Stimulated activated CD8-positive, alpha-beta memory T cell treated with anti-CD3 and anti-CD28 coated beads, Interleukin-7, amount 100 ng/mL, for 4 hours (primary cell): Measurements from ENCODE around the gene PRSS56.

Experiments
- DNase-seq, 2 donors: peaks; one replicate each; pipeline ENCODE4 v3.0.0-alpha.2; 2020; ENCODE audit warnings: low read depth in 2 of 2

The PRSS56 gene

DNA sequence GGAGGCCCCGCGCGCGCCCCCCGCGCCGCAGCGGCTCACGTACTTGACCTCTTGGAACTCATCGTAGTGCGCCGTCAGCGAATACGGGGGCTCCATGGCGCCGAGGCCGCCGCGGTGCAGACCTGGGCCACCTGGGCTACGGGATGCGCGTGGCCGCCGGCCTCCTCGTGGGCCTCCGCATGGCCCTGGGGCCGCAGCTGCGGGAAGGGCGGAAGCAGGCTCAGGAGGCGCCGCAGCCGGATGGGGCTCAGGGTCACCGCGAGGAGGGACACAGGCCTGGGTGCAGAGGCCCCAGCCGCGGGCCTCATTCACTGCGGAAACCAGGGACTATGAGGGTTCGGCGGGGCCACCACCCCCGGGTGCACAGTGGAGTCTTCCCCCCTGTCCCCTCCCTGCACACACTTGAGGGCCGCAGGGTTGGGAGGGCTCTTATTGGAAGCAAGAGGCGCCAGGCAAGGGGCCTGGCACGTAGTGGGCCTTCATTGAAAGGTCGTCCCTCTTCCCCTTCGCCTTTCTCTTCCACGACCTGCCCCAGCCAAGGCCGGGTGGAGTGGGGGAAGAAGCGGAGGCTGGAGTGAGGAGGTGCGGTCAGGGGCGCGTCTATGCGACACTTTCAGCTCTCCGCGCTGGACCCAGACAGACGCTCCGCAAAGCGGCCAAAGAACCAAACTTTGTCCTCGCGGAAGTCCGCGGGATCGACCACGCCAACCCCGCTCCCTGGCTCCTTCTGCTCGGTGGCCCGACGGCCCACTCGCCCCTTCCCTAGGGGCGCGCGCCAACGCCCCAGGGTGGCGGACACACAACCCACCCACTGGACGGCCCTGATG, 33.4 kb upstream of the PRSS56 start:
- no peak for DNase-seq

DNA sequence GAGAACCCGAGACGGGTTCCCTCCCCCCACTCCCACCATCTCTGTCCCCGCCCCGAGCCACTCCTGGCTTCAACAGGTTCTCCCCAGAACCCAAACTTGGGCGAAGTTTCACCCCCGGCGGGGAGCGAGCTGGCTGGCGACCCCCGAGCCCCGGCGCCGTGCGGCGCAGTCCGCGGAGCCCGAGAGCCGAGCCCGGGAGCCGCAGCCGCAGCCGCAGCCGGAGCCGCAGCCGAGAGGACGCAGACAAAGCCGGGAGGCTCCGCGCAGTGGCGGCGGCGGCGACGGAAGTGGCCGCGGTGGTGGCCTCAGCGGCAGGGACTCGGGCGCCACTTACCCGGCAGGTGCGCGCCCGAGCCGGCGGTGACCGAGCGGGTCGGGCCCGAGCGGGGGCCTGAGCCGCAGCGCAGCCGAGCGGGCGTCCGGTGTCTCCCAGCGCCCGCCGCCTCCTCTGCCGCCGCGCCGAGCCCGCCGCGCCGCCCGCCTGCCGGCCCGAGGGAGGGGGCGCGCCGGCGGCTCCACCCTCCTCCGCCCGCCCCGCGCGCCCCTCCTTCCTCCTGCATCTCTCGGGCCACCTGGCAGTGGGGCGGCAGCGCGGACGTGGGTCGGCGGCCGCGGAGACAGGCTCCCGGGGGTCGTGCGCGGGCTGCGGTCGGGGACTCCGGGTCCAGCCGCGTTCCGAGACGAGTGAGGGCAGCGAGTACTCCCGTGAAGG, 32.6 kb upstream of the PRSS56 start, which contains the start of gene ECEL1:
TSS of gene ECEL1 (minus strand) at position 450 of the 712 bp plus-strand sequence. CDS start 1,181 bp downstream, outside the sequence.
- no peak for DNase-seq

DNA sequence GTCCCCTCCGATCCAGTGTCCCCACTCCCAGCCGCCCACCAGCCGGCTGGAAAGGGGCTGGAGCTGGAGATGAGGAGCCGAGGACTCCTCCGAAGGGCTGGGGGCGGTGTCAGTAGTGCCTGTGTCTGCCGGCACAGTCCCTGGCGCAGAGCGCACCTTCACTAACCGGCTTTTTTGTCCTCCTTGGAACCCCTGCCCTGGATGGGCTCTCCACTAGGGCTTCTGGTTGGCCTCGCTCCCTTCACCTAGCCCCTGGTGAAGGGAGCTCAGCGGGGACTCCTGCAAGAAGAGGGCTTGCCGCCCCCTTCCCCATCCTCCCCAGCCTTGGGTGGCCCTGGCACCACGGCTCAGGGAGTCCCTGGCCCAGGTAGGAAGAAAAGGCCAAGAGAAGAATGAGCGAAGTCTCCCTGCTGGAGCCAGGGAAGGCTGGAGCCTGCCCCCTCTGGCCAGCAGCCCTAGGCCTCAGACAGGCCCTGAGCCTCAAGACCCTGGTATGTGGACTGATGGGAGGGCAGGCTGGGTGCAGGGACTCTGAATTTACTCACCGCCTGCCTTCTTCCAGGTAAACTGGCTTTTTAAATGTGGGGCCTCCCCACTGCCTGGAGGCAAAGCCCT, 32.0 kb upstream of the PRSS56 start:
- DNase-seq = no peak

DNA sequence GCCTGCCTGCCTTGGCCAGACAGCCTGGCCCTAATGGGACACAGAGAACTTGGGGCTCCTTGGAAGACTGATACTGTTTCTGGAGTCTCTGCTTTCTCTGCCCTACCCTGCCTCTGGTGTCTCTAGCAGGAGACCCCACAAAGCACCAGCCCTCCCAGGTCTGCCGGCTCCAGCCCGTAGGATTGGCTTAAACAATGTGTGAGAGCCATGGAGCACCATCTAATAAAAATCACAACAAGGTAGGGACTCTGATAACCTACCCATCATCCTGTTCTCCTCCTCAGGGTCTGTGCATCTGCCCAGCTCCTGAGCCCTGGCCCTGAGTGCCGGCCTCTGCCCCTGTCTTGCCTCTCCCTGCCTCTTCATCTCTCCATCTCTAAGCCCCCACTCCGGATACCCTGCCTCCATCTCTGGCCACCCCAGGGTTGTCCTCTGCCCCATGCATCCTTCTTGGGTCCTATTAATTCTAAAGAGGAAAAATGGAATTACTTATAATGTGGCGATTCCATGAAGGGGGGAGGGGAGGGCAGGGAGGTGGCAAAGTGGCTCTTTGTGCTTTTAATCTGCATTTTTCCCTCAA, 31.4 kb upstream of the PRSS56 start:
- no peak for DNase-seq

DNA sequence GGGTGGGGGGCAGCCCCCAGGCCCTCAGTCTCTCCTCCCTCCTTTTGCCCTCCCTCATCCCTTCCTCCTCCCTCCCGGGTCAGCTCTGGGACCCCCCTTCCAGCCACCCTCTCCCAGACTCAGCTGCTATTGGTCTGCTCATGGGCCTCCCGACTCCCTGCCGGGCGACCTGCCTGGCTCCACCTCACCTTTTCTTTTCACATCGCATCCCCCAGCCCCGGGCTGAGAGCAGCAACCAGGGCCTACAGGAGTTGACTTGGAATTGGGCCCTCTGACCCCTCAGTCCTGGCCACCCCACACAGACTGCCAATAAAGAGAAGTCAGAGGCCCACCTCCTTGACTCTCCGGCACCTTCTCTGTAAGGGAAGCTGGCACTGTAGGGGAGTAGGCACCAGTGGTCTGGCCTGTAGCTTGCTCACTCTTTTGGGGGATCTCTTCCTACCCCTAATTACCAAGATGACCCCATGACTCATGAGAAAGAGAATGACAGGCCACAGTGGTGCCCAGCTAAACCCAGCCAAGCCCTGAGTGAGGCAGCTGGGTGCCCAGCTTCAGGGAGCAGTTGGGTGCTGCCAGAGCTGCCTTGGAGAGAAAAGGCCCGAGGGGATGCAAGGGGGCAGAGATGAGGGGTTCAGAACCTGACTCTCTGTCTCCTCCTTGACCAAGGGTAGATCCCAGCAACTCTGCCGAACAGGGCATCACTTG, 30.5 kb upstream of the PRSS56 start:
- DNase-seq = no peak

DNA sequence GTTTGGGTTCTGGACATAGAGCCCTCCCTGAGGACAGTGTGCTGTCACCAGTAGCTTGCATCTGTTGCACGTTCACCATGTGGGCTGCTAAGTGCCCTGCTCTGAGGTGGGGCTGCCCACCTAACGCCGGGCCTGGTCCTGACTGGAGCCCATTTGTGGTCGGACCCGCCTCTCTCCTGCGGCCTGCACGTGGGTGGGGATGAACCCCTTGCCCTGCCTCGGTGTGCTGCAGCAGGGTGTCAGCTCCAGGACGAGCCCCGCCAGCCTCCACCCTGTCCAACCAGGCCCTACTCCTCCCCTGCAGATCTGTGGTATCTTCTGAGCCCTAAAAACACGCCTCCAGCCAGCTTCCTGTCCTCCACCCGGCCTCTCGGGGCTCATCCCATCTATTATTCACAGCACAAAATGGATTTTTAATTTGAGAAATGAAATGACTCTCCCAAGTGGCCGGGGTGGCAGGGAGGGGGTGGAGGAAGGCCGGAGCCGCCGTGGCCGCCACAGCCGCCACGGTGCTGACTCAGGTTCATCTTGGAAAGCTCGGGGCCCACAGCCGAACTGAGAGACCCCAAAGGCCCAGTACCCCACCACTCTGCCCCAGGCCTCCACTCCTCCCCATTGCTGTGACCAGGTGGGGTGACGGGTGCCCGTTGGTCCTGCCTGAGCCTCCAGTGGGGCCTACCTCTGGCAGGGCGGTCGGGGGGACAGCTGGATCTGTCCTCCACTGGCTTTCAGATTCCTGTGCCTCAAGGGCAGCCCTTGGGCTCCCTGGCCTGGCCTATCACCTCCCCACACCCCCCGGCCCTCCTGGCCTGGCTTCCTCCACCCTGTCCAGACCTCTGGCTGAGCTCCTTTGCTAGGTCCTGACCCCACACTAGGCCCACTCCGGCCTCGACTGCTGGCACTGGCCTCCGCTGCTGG, 29.7 kb upstream of the PRSS56 start:
- DNase-seq = no peak

DNA sequence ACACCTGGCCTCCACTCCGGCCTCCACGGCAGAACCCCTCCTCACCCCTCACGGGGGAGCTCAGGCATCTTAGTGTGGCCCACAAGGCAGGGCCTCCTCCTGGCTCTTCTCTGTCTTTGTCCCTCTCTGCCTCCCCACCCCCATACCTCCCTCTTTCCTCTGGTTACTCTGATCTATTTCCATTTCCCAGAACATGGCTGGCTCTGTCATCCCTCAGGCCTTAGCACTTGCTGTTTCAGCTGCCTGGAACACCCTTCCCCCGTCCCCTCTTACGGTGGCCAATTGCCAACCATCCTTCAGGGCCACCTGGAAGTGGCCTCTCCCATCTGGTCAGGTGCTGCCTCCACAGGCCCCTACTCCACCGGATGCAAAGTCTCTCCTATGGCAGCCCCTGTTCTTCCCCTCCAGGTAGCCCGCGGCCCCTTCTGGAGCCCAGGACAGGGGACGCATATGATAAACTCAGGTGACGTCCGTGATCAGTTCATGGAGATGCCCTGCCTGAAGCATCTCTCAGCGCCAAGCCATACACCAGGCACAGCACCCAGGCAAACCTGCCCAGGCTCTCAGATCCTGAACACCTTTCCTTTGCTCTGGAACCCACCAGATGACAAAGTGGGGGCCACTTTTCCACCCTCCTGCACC, 28.9 kb upstream of the PRSS56 start:
- no peak for DNase-seq

DNA sequence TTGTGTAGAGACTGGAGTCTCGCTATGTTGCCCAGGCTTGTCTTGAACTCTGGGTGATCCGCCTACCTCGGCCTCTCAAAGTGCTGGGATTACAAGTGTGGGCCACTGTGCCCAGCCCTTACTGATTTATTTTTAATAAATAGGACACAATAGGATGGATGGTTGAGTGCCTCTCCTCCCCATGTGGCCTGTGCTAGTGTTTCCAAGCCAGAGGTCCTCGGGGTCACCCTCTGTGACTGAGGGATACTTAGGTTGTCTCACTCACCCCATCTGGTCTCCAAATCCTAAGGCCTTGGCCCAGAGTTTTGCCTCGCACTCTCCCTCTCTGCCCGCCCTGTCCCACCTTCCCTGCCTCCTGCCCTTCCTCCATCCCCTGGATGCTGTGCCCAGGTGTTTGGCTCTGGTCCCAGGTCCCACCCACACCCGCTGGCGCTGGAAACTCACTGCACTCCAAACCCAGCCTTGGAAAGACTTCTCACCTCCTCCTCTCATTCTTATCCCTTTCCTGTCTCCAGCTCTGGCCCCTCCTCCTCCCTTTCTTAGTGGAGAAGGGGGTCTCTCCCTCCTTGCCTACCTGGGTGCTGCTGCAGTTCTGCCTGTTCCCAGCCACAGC, 27.8 kb upstream of the PRSS56 start:
- DNase-seq = no peak

DNA sequence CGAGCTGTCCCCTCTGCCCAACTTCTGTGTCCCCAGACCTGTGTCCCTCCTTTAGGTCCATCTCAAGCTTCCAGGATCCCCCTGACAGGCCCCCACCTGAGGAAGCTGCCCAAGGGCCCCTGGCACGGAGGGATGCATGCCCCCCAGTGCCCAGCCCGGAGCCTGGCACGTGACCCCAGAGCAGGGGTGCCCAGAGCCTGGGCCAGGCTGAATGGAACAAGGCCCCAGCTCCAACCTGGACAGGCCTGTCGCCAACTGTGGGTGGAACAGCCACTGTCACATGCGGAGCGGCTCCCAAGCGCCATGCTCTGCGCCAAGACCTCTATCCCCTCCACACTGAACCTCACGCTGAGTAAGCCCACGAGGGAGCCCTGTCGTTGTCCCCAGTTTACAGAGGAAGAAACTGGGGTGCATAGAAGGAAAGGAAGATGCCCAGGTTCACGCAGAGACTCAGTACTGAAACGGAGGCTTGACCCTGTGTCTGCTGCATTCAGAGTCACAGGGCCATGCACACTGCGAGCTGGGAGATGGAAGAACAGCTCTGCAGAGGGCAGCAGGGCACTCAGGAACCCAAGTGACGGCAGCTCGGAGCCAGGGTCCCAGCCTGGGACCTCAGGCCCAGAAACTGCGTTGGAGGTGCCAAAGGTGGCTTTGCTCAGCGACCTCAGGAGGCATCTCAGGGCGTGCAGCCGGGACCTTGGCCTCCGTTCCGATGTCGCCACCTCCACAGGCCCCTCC, 27.1 kb upstream of the PRSS56 start:
- no peak for DNase-seq

DNA sequence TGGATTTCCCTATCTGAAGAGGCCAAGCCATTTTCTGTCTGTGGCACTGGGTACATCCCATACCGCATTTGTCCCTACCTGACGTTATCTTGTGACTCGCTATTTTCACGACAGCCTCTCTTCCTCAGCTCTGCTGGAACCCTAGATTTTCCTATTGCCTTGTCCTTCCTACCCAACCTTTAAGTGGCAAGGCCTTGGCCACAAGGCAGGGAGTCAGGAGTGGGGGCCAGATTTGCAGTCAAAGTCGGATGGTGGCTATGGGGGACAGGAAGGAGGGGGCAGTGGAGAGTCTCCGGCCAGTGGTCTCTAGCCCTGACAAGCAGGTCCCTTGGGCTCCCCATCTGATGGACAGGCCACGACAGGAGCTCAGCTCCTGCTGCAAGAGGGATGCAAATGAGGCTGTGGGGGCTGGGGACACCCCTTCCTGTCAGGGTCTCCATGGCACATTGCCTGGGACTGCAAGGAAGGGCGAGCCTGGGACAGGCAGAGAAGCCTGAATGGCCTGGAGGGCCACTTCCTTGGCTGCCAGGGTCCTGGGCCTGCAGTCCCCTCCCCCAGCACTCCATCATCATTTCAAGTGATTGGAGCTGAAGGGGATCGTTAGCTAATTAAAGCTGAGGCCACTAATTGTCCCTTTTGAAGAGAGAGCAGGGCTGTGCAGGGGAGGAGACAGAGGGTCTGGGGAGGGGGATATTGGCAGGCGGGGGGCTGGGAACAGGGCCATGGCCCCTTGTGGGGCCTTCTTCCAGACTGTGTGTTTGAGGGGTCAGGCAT, 26.3 kb upstream of the PRSS56 start:
- DNase-seq = no peak

DNA sequence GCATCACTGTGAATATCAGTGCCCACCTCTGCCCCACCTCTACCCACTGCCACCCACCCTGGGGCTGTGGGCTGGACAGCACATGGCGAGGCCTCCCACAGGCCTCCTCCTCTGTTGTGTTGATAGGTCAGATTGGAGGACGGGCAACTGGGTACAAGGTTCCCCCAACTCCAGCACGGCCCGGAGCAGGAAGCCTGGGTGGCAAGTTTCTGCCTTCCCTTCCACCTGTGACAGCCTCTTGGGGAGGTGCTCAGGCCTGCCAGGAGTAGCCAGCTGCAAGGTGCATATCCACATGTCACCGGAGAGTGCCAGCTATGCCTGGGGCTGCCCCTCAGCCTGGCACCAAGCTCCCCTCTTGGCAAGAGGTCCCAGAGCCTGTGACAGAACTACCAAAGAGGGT, 25.6 kb upstream of the PRSS56 start:
- no peak for DNase-seq

DNA sequence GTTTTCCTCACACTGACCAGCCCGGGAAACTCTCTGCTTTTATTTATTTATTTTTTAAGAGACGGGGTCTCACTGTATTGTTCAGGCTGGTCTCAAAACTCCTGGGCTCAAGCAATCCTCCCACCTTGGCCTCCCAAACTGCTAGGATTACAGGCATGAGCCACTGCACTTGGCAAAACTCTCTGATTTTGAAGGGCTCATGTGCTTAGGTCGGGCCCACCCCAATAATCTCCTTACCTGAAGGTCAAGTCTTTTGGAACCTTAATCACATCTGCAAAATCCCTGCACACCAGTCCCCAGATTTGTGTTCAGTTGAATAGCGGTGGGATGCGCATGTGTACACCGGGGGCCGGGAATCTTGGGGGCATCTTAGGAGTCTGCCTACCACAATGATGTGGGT, 24.9 kb upstream of the PRSS56 start:
- no peak for DNase-seq

DNA sequence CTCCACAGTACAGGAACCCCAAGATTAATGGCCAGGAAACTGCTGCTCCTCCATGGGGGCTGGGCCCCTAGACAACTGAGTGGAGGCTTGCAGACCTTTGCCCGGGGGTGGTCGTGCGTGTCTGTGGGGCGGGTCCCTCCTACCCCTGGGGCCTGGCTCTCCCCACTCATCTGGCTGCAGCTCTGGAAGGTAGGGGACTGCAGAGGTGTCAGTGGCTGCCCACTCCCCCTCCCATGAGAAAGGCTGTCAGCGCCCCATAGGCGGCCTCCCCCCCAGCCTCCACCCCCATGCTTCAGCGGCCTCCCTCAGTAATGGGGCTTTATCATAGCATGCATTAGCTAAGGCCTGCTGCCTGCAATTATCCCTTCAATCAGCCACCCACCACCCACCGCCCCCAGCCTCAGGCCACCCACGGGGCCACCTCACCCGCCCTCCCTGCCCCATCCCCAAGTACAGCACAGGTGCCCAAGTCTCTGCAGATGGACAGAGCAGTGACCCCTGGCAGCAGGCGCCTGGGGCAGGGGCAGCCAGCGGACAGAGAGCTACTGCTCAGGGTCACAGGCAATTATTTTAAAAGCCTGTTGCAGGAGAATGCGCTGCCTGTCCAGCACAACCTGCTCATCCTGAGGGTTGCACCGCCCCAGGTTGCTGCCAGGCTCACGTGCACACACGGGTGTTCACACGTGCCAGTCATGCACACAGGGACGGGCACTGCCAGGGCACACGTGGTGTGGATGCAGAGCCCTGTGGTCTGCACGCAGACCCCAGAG, 23.5 kb upstream of the PRSS56 start:
- DNase-seq = no peak

DNA sequence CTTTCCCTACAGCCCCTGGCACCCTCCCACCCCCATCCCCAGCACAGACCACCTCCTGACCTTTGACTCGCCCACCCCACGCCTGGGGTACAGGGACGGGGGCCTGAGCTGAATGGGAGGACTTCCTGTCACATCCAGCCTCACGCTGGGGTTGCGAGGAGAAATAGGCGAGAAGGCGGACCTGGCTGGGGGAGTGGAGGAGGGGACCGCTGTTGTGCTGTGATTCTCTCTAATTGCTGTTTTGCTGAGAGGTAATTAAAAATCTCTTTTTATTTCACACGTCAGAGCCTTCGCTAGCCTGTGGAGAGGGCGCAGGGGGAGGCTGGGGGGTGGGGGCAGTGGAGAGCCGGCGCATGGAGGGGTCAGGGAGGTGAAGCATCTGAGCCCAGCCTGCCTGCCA, 22.8 kb upstream of the PRSS56 start:
- DNase-seq = no peak

DNA sequence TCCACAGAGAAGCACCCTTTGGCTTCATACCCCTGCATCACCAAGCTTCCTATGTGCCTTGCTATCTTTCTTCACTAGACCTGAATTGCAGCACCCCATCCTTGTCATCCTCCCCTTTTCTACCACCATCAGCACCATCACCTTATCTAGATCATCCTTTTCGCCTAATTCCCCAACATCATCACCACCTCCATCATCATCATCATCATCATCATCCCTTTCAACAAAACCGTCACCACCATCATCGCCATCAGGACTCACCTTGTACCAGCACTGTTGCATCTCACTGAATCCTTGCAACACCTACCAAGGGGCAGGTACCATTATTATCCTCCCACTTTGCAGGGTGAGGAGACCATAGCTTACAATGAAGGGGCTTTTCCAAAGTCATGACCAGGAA, 21.7 kb upstream of the PRSS56 start:
- DNase-seq = no peak

DNA sequence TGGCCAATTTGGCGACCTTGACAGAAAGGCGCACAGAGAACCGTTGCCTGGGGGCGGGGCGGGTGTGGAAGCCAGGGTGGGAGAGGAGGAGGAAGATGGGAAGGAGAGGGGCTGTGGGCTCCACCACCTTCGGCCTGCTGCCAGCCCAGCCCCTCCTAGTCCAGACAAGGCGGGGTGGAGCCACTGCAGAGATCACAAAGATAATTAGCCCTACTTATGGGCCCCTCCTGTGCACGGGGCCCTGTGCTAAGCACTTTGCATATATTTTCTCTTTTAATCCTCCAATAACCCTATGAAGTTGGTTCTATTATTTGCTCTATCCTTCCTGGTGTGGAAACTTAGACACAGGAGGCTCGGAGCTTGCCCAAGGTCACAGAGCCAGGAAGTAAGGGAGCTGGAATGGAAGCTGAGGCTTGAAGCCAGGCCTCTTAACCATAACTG, 18.8 kb upstream of the PRSS56 start:
- DNase-seq = no peak

DNA sequence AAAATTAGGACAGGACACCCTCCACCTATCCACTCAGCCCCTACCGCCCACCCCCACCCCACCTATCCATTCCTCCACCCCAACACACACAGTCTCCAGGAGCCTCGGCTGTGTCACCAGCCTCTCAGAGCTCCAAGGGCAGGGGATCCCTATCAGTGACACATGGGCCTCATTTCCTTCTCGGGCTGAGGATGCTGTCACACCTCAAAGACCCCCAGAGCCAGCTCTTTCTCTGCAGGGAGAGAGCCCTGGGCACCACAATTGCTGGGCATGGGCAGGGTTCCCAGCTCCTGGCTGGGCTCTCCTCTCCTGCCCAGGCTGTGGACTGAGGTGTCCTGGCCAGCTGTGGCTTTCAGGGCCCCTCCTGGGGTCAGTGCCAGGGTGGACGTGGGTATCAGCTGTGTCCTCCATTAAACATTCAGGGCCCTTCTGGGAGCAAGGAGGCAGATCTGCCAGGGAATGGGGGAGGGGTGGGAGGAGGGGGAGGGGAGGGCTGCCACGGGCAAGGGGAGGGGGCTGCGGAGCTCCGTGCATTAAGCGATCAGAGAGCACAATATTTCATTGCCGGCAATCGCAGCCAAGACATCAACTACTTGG, 18.3 kb upstream of the PRSS56 start:
- no peak for DNase-seq
